Right cardiac atrium (tissue), 5 donors: ENCODE results near the gene CLEC5A. TPM values are rescaled to one million over a fixed set of nuclear protein-coding genes. Genes with fewer than 3 reads are reported as not detected.
"Not testable (repeated sequence)": the region's sequence is repeated elsewhere in the genome, so short reads cannot be mapped to it uniquely, and the experiment has no call there.

Source experiments
- ATAC-seq, 2 donors: fragments of 200-7000 bp; cut with Tn5 transposase; one replicate each; pipeline versions ENCODE4 v1.8.0 to v1.9.1; 2020; ENCODE audit warnings: moderate library complexity in 2 of 2, mild to moderate bottlenecking in 1 of 2
- DNase-seq, 3 donors: peaks; one replicate each; pipeline ENCODE4 v3.0.0-alpha.2; 2020
- H3K27ac ChIP-seq: one replicate; pipeline ENCODE4 v1.5.1; 2013; ENCODE audit warnings: mild to moderate bottlenecking, low read length, control low read depth, moderate library complexity
- H3K27me3 ChIP-seq: one replicate; pipeline ENCODE4 v1.6.1; 2013; ENCODE audit not compliant: control insufficient read depth, insufficient read depth
- H3K4me1 ChIP-seq: one replicate; pipeline ENCODE4 v1.6.1; 2013; ENCODE audit warnings: low read length; ENCODE audit not compliant: control insufficient read depth, insufficient read depth
- H3K4me3 ChIP-seq: one replicate; pipeline ENCODE4 v1.5.1; 2013; ENCODE audit warnings: low read length, control low read depth
- H3K9me3 ChIP-seq: one replicate; pipeline ENCODE4 v1.6.1; 2013; ENCODE audit warnings: low read length; ENCODE audit not compliant: control insufficient read depth
- WGBS: extraction: QIAGEN DNeasy Blood & Tissue Kit; methylation state at CpG from one replicate; pipeline ENCODE4 v1.1.7; 2013; 5-methylcytosine and 5-hydroxymethylcytosine counted together
- intact Hi-C, 4 donors: fragments of 100-400 bp; cut with DNase I; formaldehyde crosslinking; loops; one replicate each; pipeline versions ENCODE4 v1.11.0 to v1.14.0; 2022 to 2023
- polyA plus RNA-seq: library from polyadenylated mRNA; stranded (reverse); fragments of 200-250 nt; gene quantifications from one replicate; pipeline ENCODE4 v1.2.3, GENCODE V29; 2013
- total RNA-seq, 4 donors: library from RNA; stranded (reverse); fragmentation: NEBNext Ultra II Directional; extraction: Animal tissue kit (Norgen Biotek cat#: 25700); gene quantifications; one replicate each; pipeline ENCODE4 v1.2.1, GENCODE V29; 2021
- donor health status: healthy with polysubstance abuse.
- donor health status: DM: no; HTN: yes; CAD: no.
- donor health status: DM: no; HTN: no; CAD: no.
- donor health status: DM: no; HTN: yes; CAD: no; lungs with severe emphysema.
- donor health status: DM: yes; HTN: yes; CAD: no.

The CLEC5A gene
- total and polyA plus RNA-seq, 5 donors = 0.08 to 0.74 (median 0.27) TPM

DNA sequence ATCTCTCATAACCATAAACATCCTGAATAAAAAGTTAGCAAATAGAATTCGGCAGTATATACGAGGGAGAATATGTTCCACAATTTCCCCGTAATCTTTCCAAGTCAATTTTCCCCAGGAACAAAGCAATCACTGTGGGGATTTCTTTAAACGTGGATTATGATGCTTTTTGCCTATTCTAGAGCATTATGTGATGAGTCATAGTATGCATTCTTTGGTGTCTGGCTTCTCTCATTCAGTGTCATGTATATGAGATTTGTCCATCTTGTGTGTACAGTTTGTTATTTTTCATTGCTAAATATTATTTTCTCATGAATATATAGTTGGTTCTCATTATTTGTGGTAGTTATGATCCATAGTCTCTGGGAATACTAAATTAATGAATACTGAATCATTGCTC is 40.5 kb downstream of the CLEC5A start:
- H3K27me3 ChIP-seq = no peaks in the 10 kb centered on the region
- intact Hi-C loops = no loop called here
- no peak for DNase-seq
- ATAC-seq = no peak
- no peak overlapping the region for H3K4me3 ChIP-seq
- H3K4me1 ChIP-seq = no peaks in the 10 kb centered on the region
- H3K9me3 ChIP-seq = no peaks in the 10 kb centered on the region
- no peak overlapping the region for H3K27ac ChIP-seq
- 74% methylated on average over 4 of the region's 4 CpGs for WGBS

DNA sequence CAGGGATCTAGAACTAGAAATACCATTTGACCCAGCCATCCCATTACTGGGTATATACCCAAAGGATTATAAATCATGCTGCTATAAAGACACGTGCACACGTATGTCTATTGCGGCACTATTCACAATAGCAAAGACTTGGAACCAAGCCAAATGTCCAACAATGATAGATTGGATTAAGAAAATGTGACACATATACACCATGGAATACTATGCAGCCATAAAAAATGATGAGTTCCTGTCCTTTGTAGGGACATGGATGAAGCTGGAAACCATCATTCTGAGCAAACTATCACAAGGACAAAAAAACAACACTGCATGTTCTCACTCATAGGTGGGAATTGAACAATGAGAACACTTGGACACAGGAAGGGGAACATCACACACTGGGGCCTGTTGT is 47.4 kb downstream of the CLEC5A start:
- ATAC-seq, H3K9me3 ChIP-seq, H3K4me1 ChIP-seq, DNase-seq, H3K27me3 ChIP-seq, H3K4me3 ChIP-seq, H3K27ac ChIP-seq, intact Hi-C loops: not testable (repeated sequence)
- WGBS = 87% methylated on average over 3 of the region's 3 CpGs

- H3K4me3 ChIP-seq = no peak overlapping the region
- WGBS = 65% methylated on average over 3 of the region's 3 CpGs
- H3K27me3 ChIP-seq = no peaks in the 10 kb centered on the region
- H3K27ac ChIP-seq = no peak overlapping the region
- intact Hi-C loops = no loop called here
- no peak for DNase-seq
- H3K9me3 ChIP-seq = no peaks in the 10 kb centered on the region
- no peak for ATAC-seq
- H3K4me1 ChIP-seq = no peaks in the 10 kb centered on the region
Measured at GRCh38 chr7:141891336-141891735, 55.4 kb downstream of the CLEC5A start.

- no peak overlapping the region for H3K4me3 ChIP-seq
- ATAC-seq (no peak), DNase-seq (no peak)
- no peaks in the 10 kb centered on the region for H3K27me3 ChIP-seq
- no peaks in the 10 kb centered on the region for H3K9me3 ChIP-seq
- intact Hi-C loops = no loop called here
- 82% methylated on average over 1 of the region's 1 CpG for WGBS
- H3K27ac ChIP-seq = no peak overlapping the region
- H3K4me1 ChIP-seq = no peaks in the 10 kb centered on the region
Measured at GRCh38 chr7:141889321-141889720, 57.5 kb downstream of the CLEC5A start.

- intact Hi-C loops = no loop called here
- H3K9me3 ChIP-seq = no peaks in the 10 kb centered on the region
- ATAC-seq = no peak
Measured at GRCh38 chr7:141884539-141885225, 62.1 kb downstream of the CLEC5A start.

GRCh38 chr7:141880960-141881359 is 65.8 kb downstream of the CLEC5A start:
- Histone ChIP-seq H3K9me3 (peaks cover 2% of the 10 kb centered on the region), H3K27ac (no peak overlapping the region), H3K4me3 (no peak overlapping the region), H3K4me1 (no peaks in the 10 kb centered on the region), H3K27me3 (no peaks in the 10 kb centered on the region)
- DNase-seq (no peak), ATAC-seq (no peak)
- WGBS = 61% methylated on average over 5 of the region's 5 CpGs
- intact Hi-C loops = no loop called here

More at GRCh38 chr7:141884539-141885225, 62.1 kb downstream of the CLEC5A start:
- H3K4me1 ChIP-seq = no peaks in the 10 kb centered on the region
- 77% methylated on average over 5 of the region's 5 CpGs for WGBS
- DNase-seq = no peak
- no peak overlapping the region for H3K4me3 ChIP-seq
- no peak overlapping the region for H3K27ac ChIP-seq
- H3K27me3 ChIP-seq = no peaks in the 10 kb centered on the region

GRCh38 chr7:141877365-141877764 is 69.4 kb downstream of the CLEC5A start:
- peaks cover 2% of the 10 kb centered on the region for H3K9me3 ChIP-seq
- ATAC-seq (no peak), DNase-seq (no peak)
- no peak overlapping the region for H3K4me3 ChIP-seq
- intact Hi-C loops = no loop called here
- no peaks in the 10 kb centered on the region for H3K4me1 ChIP-seq
- no peaks in the 10 kb centered on the region for H3K27me3 ChIP-seq
- WGBS = 86% methylated on average over 3 of the region's 3 CpGs
- H3K27ac ChIP-seq = no peak overlapping the region

Other genes starting within 250 kb of the CLEC5A start
- gene DENND11, start 244.8 kb downstream of the CLEC5A start, total RNA-seq = 10 to 100 TPM; 10.6 to 11.9 (median 11.6) TPM
- gene DENND11, start 244.8 kb downstream of the CLEC5A start, polyA plus RNA-seq = 5.2 TPM
- not detected for gene WEE2, start 238.6 kb downstream of the CLEC5A start, total RNA-seq
- gene WEE2, start 238.6 kb downstream of the CLEC5A start, polyA plus RNA-seq = not detected
- 10 to 100 TPM; 91.0 to 100.0 (median 96.5) TPM for gene SSBP1, start 208.6 kb downstream of the CLEC5A start, total RNA-seq
- gene SSBP1, start 208.6 kb downstream of the CLEC5A start, polyA plus RNA-seq = 231 TPM
- 1 to 10 TPM in 1 of 4 donors, under 1 TPM in 3; 0.48 to 1.2 (median 0.57) TPM for gene TAS2R3, start 182.9 kb downstream of the CLEC5A start, total RNA-seq
- 0.18 TPM for gene TAS2R3, start 182.9 kb downstream of the CLEC5A start, polyA plus RNA-seq
- 1 to 10 TPM in 1 of 4 donors, under 1 TPM in 3; 0.34 to 1.0 (median 0.42) TPM for gene TAS2R4, start 170.3 kb downstream of the CLEC5A start, total RNA-seq
- gene TAS2R4, start 170.3 kb downstream of the CLEC5A start, polyA plus RNA-seq = 0.27 TPM
- gene TAS2R5, start 156.8 kb downstream of the CLEC5A start, total RNA-seq = under 1 TPM; 0.40 to 0.72 (median 0.43) TPM
- gene TAS2R5, start 156.8 kb downstream of the CLEC5A start, polyA plus RNA-seq = 0.41 TPM
- not detected for gene PRSS37, start 105.5 kb downstream of the CLEC5A start, total RNA-seq
- not detected for gene PRSS37, start 105.5 kb downstream of the CLEC5A start, polyA plus RNA-seq
- gene OR9A4, start 30.6 kb downstream of the CLEC5A start, total RNA-seq = under 1 TPM in 1 of 4 donors, not detected in 3; 0.20 TPM
- gene OR9A4, start 30.6 kb downstream of the CLEC5A start, polyA plus RNA-seq = not detected
- gene TAS2R38, start 26.8 kb upstream of the CLEC5A start, total RNA-seq = not detected
- not detected for gene TAS2R38, start 26.8 kb upstream of the CLEC5A start, polyA plus RNA-seq
- 1 to 10 TPM in 1 of 4 donors, under 1 TPM in 3; 0.37 to 1.3 (median 0.58) TPM for gene MGAM, start 48.9 kb upstream of the CLEC5A start, total RNA-seq
- gene MGAM, start 48.9 kb upstream of the CLEC5A start, polyA plus RNA-seq = 0.05 TPM
- under 1 TPM in 3 of 4 donors, not detected in 1; 0.11 to 0.19 (median 0.15) TPM for gene MGAM2, start 164.7 kb upstream of the CLEC5A start, total RNA-seq
- 0.02 TPM for gene MGAM2, start 164.7 kb upstream of the CLEC5A start, polyA plus RNA-seq